ENCODE data around the gene HSDL1. TPM values are rescaled to one million over a fixed set of nuclear protein-coding genes. Genes with fewer than 3 reads are reported as not detected.
A peak's percentile ranks its signal among the peaks of the same experiment; 100 is the strongest.

The HSDL1 gene
- total and polyA plus RNA-seq, 4 donors: 3.0 to 9.6 (median 5.3) TPM

DNA sequence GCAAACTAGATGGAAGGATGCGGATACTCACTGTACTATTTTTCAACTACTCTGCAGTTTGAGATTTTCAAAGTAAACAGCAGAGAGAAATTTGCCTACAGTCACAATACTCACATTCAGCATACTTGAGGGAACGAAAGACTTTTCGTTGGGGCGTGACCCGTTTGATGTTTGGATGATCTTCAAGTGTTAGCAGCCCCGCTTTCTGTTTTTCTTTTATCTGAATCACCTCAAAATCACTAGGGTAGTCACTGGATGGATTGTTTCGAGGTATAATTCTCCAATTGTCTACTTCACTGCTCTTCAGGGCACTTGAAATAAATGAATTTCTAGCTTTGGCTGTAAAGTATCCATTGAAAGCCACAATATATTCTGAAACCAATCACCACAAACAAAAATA is 46.0 kb downstream of the HSDL1 start:
- H3K9ac ChIP-seq (ENCODE audit: low read depth in 1 of 2, low read length in 2 of 2): no peak overlapping the region
- H3K27ac ChIP-seq (ENCODE audit: low read depth in 1 of 2, low read length in 2 of 2): no peak overlapping the region
- DNase-seq (ENCODE audit: low spot score): no peak
- H3K4me1 ChIP-seq (ENCODE audit: control insufficient read depth in 4 of 4, insufficient read depth in 4 of 4, low read length in 3 of 4): peaks cover 4 to 16% (median 14%) of the 10 kb centered on the region in 4 donors
- H3K4me3 ChIP-seq (ENCODE audit: low read depth in 1 of 3, low read length in 3 of 3): no peak overlapping the region
- 96% methylated on average over 7 of the region's 7 CpGs for WGBS
- no peaks in the 10 kb centered on the region for H3K27me3 ChIP-seq (ENCODE audit: control insufficient read depth in 4 of 4, insufficient read depth in 4 of 4, low read length in 3 of 4)
- TF ChIP-seq FOXA1 (IDR thresholded peaks at IDR 0.05) (no peak), JUND (IDR thresholded peaks at IDR 0.05) (no peak), SP1 (IDR thresholded peaks at IDR 0.05) (no peak), RXRA (IDR thresholded peaks at IDR 0.05) (no peak), GABPA (IDR thresholded peaks at IDR 0.05 in 1 of 2, conservative IDR thresholded peaks at IDR 0.05 in 1 of 2) (no peak), EGR1 (IDR thresholded peaks at IDR 0.05; ENCODE audit: low read depth in 2 of 2) (no peak), HNF4A (conservative IDR thresholded peaks at IDR 0.05) (no peak), NR2F2 (IDR thresholded peaks at IDR 0.05) (no peak)
- TF ChIP-seq, protein P1, sequence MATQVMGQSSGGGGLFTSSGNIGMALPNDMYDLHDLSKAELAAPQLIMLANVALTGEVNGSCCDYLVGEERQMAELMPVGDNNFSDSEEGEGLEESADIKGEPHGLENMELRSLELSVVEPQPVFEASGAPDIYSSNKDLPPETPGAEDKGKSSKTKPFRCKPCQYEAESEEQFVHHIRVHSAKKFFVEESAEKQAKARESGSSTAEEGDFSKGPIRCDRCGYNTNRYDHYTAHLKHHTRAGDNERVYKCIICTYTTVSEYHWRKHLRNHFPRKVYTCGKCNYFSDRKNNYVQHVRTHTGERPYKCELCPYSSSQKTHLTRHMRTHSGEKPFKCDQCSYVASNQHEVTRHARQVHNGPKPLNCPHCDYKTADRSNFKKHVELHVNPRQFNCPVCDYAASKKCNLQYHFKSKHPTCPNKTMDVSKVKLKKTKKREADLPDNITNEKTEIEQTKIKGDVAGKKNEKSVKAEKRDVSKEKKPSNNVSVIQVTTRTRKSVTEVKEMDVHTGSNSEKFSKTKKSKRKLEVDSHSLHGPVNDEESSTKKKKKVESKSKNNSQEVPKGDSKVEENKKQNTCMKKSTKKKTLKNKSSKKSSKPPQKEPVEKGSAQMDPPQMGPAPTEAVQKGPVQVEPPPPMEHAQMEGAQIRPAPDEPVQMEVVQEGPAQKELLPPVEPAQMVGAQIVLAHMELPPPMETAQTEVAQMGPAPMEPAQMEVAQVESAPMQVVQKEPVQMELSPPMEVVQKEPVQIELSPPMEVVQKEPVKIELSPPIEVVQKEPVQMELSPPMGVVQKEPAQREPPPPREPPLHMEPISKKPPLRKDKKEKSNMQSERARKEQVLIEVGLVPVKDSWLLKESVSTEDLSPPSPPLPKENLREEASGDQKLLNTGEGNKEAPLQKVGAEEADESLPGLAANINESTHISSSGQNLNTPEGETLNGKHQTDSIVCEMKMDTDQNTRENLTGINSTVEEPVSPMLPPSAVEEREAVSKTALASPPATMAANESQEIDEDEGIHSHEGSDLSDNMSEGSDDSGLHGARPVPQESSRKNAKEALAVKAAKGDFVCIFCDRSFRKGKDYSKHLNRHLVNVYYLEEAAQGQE (IDR thresholded peaks at IDR 0.05): no peak
- TF ChIP-seq, protein P2, sequence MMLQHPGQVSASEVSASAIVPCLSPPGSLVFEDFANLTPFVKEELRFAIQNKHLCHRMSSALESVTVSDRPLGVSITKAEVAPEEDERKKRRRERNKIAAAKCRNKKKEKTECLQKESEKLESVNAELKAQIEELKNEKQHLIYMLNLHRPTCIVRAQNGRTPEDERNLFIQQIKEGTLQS (IDR thresholded peaks at IDR 0.05): no peak
- TF ChIP-seq, protein P3, sequence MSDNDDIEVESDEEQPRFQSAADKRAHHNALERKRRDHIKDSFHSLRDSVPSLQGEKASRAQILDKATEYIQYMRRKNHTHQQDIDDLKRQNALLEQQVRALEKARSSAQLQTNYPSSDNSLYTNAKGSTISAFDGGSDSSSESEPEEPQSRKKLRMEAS (IDR thresholded peaks at IDR 0.05): no peak
- TF ChIP-seq, protein P4, sequence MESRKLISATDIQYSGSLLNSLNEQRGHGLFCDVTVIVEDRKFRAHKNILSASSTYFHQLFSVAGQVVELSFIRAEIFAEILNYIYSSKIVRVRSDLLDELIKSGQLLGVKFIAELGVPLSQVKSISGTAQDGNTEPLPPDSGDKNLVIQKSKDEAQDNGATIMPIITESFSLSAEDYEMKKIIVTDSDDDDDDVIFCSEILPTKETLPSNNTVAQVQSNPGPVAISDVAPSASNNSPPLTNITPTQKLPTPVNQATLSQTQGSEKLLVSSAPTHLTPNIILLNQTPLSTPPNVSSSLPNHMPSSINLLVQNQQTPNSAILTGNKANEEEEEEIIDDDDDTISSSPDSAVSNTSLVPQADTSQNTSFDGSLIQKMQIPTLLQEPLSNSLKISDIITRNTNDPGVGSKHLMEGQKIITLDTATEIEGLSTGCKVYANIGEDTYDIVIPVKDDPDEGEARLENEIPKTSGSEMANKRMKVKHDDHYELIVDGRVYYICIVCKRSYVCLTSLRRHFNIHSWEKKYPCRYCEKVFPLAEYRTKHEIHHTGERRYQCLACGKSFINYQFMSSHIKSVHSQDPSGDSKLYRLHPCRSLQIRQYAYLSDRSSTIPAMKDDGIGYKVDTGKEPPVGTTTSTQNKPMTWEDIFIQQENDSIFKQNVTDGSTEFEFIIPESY (IDR thresholded peaks at IDR 0.05): no peak
- H3K36me3 ChIP-seq (ENCODE audit: control insufficient read depth in 4 of 4, insufficient read depth in 3 of 4, low read depth in 1 of 4, low read length in 3 of 4): peaks cover 6 to 26% (median 19%) of the 10 kb centered on the region in 4 donors
- H3K9me3 ChIP-seq (ENCODE audit: control insufficient read depth in 4 of 4, low read length in 3 of 4): no peaks in the 10 kb centered on the region

DNA sequence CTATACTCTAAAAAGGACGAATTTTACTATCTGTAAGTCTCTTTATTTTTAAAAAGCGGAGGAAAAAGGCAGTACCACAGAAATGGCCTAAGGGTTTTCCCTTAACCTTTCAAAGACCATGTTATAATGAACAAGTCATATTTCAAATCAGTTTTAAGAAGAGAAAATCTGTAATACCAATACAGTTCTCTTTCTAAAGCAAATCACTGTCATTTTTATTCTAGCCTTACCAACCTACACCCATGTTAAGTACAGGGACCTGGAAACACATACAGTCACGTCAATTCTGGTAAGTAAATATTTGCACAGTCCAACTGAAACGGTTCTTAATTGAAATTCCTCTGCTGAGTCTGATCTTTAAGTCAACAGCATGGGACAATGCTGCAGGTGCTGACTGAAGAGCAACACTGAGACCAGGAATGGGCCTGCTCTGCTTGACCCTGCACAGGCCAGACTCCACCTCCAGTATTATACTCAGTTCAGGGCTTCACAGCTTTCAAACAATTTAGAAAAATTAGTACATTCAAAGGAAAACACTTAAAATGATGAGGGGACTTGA is 48.5 kb downstream of the HSDL1 start:
- WGBS: 55% methylated on average over 4 of the region's 4 CpGs
- TF ChIP-seq, protein P4 (IDR thresholded peaks at IDR 0.05): peak; percentile 11
- TF ChIP-seq HNF4A (conservative IDR thresholded peaks at IDR 0.05): peak; percentile 43 to 45
- no peak for TF ChIP-seq HNF4G (IDR thresholded peaks at IDR 0.05)
- peak; percentile 24 to 40 for TF ChIP-seq RXRA (IDR thresholded peaks at IDR 0.05)
- TF ChIP-seq FOXA1 (IDR thresholded peaks at IDR 0.05): peak; percentile 67
- TF ChIP-seq YY1 (IDR thresholded peaks at IDR 0.05): no peak
- peak in 1 of 2 donors; percentile 38 for TF ChIP-seq RAD21 (IDR thresholded peaks at IDR 0.05)
- TF ChIP-seq TAF1 (conservative IDR thresholded peaks at IDR 0.05): no peak
- TF ChIP-seq, protein P5, sequence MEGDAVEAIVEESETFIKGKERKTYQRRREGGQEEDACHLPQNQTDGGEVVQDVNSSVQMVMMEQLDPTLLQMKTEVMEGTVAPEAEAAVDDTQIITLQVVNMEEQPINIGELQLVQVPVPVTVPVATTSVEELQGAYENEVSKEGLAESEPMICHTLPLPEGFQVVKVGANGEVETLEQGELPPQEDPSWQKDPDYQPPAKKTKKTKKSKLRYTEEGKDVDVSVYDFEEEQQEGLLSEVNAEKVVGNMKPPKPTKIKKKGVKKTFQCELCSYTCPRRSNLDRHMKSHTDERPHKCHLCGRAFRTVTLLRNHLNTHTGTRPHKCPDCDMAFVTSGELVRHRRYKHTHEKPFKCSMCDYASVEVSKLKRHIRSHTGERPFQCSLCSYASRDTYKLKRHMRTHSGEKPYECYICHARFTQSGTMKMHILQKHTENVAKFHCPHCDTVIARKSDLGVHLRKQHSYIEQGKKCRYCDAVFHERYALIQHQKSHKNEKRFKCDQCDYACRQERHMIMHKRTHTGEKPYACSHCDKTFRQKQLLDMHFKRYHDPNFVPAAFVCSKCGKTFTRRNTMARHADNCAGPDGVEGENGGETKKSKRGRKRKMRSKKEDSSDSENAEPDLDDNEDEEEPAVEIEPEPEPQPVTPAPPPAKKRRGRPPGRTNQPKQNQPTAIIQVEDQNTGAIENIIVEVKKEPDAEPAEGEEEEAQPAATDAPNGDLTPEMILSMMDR (IDR thresholded peaks at IDR 0.05; ENCODE audit: low read depth, low read length, missing input control): no peak
- TF ChIP-seq, protein P1 (IDR thresholded peaks at IDR 0.05): no peak
- peak in 1 of 2 donors; percentile 20 for TF ChIP-seq GABPA (IDR thresholded peaks at IDR 0.05 in 1 of 2, conservative IDR thresholded peaks at IDR 0.05 in 1 of 2)
- TF ChIP-seq, protein P3 (IDR thresholded peaks at IDR 0.05): no peak

More for the DNA sequence above, 48.5 kb downstream of the HSDL1 start:
- Histone ChIP-seq H3K27ac (ENCODE audit: low read depth in 1 of 2, low read length in 2 of 2) (peak overlapping the region in 1 of 2 donors; percentile 21), H3K9ac (ENCODE audit: low read depth in 1 of 2, low read length in 2 of 2) (peak overlapping the region in 1 of 2 donors; percentile 27), H3K27me3 (ENCODE audit: control insufficient read depth in 4 of 4, insufficient read depth in 4 of 4, low read length in 3 of 4) (no peaks in the 10 kb centered on the region), H3K36me3 (ENCODE audit: control insufficient read depth in 4 of 4, insufficient read depth in 3 of 4, low read depth in 1 of 4, low read length in 3 of 4) (peaks cover 9 to 46% (median 41%) of the 10 kb centered on the region in 4 donors), H3K4me1 (ENCODE audit: control insufficient read depth in 4 of 4, insufficient read depth in 4 of 4, low read length in 3 of 4) (peaks cover 4 to 16% (median 14%) of the 10 kb centered on the region in 4 donors), H3K4me3 (ENCODE audit: low read depth in 1 of 3, low read length in 3 of 3) (no peak overlapping the region), H3K9me3 (ENCODE audit: control insufficient read depth in 4 of 4, low read length in 3 of 4) (no peaks in the 10 kb centered on the region)
- DNase-seq (ENCODE audit: low spot score): no peak
